A549 treated with AZD9567 at 1 μM for 4 hours (cell line): Measurements from ENCODE around the gene IRF2. TPM values are rescaled to one million over a fixed set of nuclear protein-coding genes. Genes with fewer than 3 reads are reported as not detected.

Experiments
- total RNA-seq: library from RNA; stranded (reverse); fragments of 200-300 nt; extraction: Qiagen RNA extraction; gene quantifications from 5 replicates; pipeline ENCODE4 v1.2.3, GENCODE V29; 2022; ENCODE audit not compliant: insufficient read depth

IRF2 gene
- total RNA-seq = 6.5 to 20.1 TPM (median 7.6 TPM) in 5 replicates

DNA sequence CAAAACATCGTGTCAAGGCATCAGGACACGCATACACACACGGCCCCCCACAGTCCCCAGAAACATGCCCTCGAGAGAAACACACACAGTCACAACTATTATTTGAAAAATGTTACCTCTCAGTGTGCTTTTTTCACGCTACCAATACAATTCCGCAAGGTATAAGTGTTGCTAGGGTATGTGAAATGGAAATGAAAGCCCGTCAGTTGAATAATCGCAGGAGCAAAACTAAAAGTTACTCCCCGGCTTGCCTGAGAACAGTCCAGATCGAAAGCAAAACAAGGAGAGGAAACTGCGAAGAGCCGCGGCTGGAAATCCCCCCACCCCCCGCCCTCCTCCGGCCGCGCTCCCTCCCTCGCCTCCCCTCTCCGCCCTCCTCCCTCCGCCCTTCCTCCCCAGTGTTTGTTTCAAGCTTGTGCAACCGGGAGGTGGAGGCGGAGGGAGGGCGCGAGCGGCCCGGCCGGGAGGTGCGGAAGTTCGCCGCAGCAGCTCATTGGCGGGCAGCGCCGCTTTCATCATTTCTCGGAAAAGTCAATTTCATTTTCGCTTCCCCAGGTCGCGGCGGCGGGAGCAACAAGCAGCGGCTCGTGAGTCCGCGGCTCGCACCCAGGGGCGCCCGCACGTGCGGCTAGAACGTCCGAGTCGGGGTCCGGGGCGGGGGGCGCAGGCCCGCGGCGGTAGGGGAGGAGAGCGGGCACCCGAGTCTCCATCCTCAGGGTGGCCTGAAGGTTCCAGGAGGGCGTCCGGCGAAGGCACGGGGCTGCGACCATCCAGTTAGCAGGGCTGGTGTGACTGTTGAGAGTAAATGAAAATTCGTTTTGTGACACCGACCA is at the start of gene IRF2:
Gene IRF2 (minus strand): TSS at position 288 of the 833 bp plus-strand sequence. CDS start 45,486 bp downstream, outside the sequence.

Other genes starting within 250 kb of the IRF2 start
- gene CASP3, start 174.9 kb upstream of the IRF2 start, total RNA-seq = 22.1 to 26.7 TPM (median 23.5 TPM) in 5 replicates
- 5.3 to 6.8 TPM (median 6.3 TPM) in 5 replicates for gene PRIMPOL, start 175.2 kb upstream of the IRF2 start, total RNA-seq